Stimulated activated CD4-positive, alpha-beta T cell treated with anti-CD3 and anti-CD28 coated beads, Interleukin-4, amount 100 ng/mL, for 4 hours (primary cell): ENCODE results near the gene PRR16.

Experiments
- DNase-seq, 2 experiments: peaks; one replicate each; pipeline ENCODE4 v3.0.0-alpha.2; 2020

The PRR16 gene

GRCh38 chr5:120517607-120518252 is 53.6 kb downstream of the PRR16 start:
- no peak for DNase-seq

GRCh38 chr5:120518581-120518980 is 54.5 kb downstream of the PRR16 start:
- no peak for DNase-seq

- DNase-seq: no peak
These were observed 63.2 kb downstream of the PRR16 start for GRCh38 chr5:120527251-120527650.

GRCh38 chr5:120528609-120529008 is 64.5 kb downstream of the PRR16 start:
- DNase-seq: no peak

GRCh38 chr5:120529386-120529785 is 65.3 kb downstream of the PRR16 start:
- DNase-seq: no peak

- DNase-seq: no peak
These were observed 67.1 kb downstream of the PRR16 start for GRCh38 chr5:120531215-120531614.

GRCh38 chr5:120532835-120533234 is 68.7 kb downstream of the PRR16 start:
- DNase-seq: no peak

- DNase-seq: no peak
These were observed 69.5 kb downstream of the PRR16 start for GRCh38 chr5:120533581-120533980.

- no peak for DNase-seq
These were observed 71.8 kb downstream of the PRR16 start for GRCh38 chr5:120535900-120536299.

GRCh38 chr5:120538149-120538548 is 74.0 kb downstream of the PRR16 start:
- no peak for DNase-seq

- DNase-seq: no peak
These were observed 74.5 kb downstream of the PRR16 start for GRCh38 chr5:120538644-120539043.

- no peak for DNase-seq
These were observed 75.4 kb downstream of the PRR16 start for GRCh38 chr5:120539471-120539870.

- DNase-seq: no peak
These were observed 76.0 kb downstream of the PRR16 start for GRCh38 chr5:120540097-120540496.

GRCh38 chr5:120544043-120544442 is 79.9 kb downstream of the PRR16 start:
- DNase-seq: no peak

- DNase-seq: no peak
These were observed 80.9 kb downstream of the PRR16 start for GRCh38 chr5:120545007-120545406.

- no peak for DNase-seq
These were observed 81.9 kb downstream of the PRR16 start for GRCh38 chr5:120545951-120546350.

- DNase-seq: no peak
These were observed 82.8 kb downstream of the PRR16 start for GRCh38 chr5:120546922-120547321.

GRCh38 chr5:120550358-120550757 is 86.3 kb downstream of the PRR16 start:
- DNase-seq: no peak

- no peak for DNase-seq
These were observed 88.5 kb downstream of the PRR16 start for GRCh38 chr5:120552638-120553037.

- no peak for DNase-seq
These were observed 91.2 kb downstream of the PRR16 start for GRCh38 chr5:120555345-120555744.

- no peak for DNase-seq
These were observed 99.9 kb downstream of the PRR16 start for GRCh38 chr5:120564013-120564412.

- no peak for DNase-seq
These were observed 103.0 kb downstream of the PRR16 start for GRCh38 chr5:120567066-120567465.

GRCh38 chr5:120567921-120568320 is 103.8 kb downstream of the PRR16 start:
- no peak for DNase-seq

- DNase-seq: no peak
These were observed 104.6 kb downstream of the PRR16 start for GRCh38 chr5:120568711-120569110.

GRCh38 chr5:120576588-120576987 is 112.5 kb downstream of the PRR16 start:
- no peak for DNase-seq
